Activated CD4-positive, alpha-beta T cell treated with anti-CD3 and anti-CD28 coated beads for 36 hours (primary cell): ENCODE data around the gene HM13. TPM values are rescaled to one million over a fixed set of nuclear protein-coding genes. Genes with fewer than 3 reads are reported as not detected.
"Not testable (repeated sequence)": the region's sequence is repeated elsewhere in the genome, so short reads cannot be mapped to it uniquely, and the experiment has no call there.

Experiments used
- ATAC-seq: fragments of 200-7000 bp; cut with Tn5 transposase; one replicate; pipeline ENCODE4 v1.10.0; 2021; ENCODE audit warnings: mild to moderate bottlenecking, moderate library complexity
- CTCF ChIA-PET: fragments of 350-600 bp; sonication (Branson Sonifier 250); formaldehyde crosslinking; loops from one replicate; lab custom pipeline; 2021; ENCODE audit warnings: antibody characterized with exemption; lab: Charles Lee
- POLR2A ChIA-PET: fragments of 350-600 bp; sonication (Branson Sonifier 250); formaldehyde crosslinking; loops from one replicate; lab custom pipeline; 2021; ENCODE audit warnings: antibody characterized with exemption, inconsistent platforms; lab: Charles Lee
- DNase-seq: peaks from one replicate; pipeline ENCODE4 v3.0.0-alpha.2; 2020
- H3K27ac Mint-ChIP-seq: one replicate; pipeline ENCODE4 v1.8.0; 2021; ENCODE audit warnings: mixed read lengths
- H3K27me3 Mint-ChIP-seq: one replicate; pipeline ENCODE4 v1.8.0; 2021; ENCODE audit warnings: mixed read lengths
- H3K36me3 Mint-ChIP-seq: one replicate; pipeline ENCODE4 v1.8.0; 2021; ENCODE audit warnings: low read depth, mixed read lengths
- H3K4me1 Mint-ChIP-seq: one replicate; pipeline ENCODE4 v1.8.0; 2021; ENCODE audit warnings: mixed read lengths
- H3K4me3 Mint-ChIP-seq: one replicate; pipeline ENCODE4 v1.8.0; 2021; ENCODE audit warnings: mild to moderate bottlenecking, moderate library complexity, mixed read lengths
- H3K9me3 Mint-ChIP-seq: one replicate; pipeline ENCODE4 v1.8.0; 2021; ENCODE audit warnings: low read depth, mixed read lengths
- intact Hi-C, 2 experiments: fragments of 100-400 bp; cut with DNase I in 1 of 2; cut with micrococcal nuclease in 1 of 2; formaldehyde crosslinking; loops; one replicate each; pipeline versions ENCODE4 v1.14.2 to v1.15.1; 2022 to 2024; cut with DNase I, micrococcal nuclease
- total RNA-seq, 2 experiments: library from RNA; stranded (reverse); gene quantifications; one replicate each; pipeline ENCODE4 v1.2.3, GENCODE V29; 2021

HM13 gene
- total RNA-seq, 2 experiments from 2014 or later = 108 to 111 TPM

- intact Hi-C loops = no loop called here
- H3K27me3 Mint-ChIP-seq = peaks cover 26% of the 10 kb centered on the region
- ChIA-PET POLR2A (no interaction called here), CTCF (no interaction called here)
- no peaks in the 10 kb centered on the region for H3K36me3 Mint-ChIP-seq
- no peaks in the 10 kb centered on the region for H3K9me3 Mint-ChIP-seq
- H3K4me1 Mint-ChIP-seq = peaks cover 9% of the 10 kb centered on the region
- ATAC-seq (peak; percentile 57), DNase-seq (peak; percentile 53)
- no peak overlapping the region for H3K27ac Mint-ChIP-seq
- no peak overlapping the region for H3K4me3 Mint-ChIP-seq
Measured at GRCh38 chr20:31484001-31484400, 30.2 kb upstream of the HM13 start.

GRCh38 chr20:31485450-31486339, 28.5 kb upstream of the HM13 start:
- intact Hi-C loops = no loop called here
- POLR2A ChIA-PET = no interaction called here
- peak; percentile 40 for DNase-seq
- Mint-ChIP-seq H3K27me3 (peaks cover 26% of the 10 kb centered on the region), H3K9me3 (no peaks in the 10 kb centered on the region), H3K4me3 (no peak overlapping the region), H3K36me3 (no peaks in the 10 kb centered on the region), H3K27ac (no peak overlapping the region), H3K4me1 (peaks cover 9% of the 10 kb centered on the region)
- no peak for ATAC-seq
- CTCF ChIA-PET = interaction anchor here (0.6 to 3.2 kb wide), 4 partner anchors 11 to 115 kb away, joined by 3 to 22 read pairs (median 5); no protein-coding TSS in a partner anchor

GRCh38 chr20:31488115-31488514, 26.1 kb upstream of the HM13 start:
- no peaks in the 10 kb centered on the region for H3K36me3 Mint-ChIP-seq
- DNase-seq (no peak), ATAC-seq (no peak)
- H3K4me3 Mint-ChIP-seq = no peak overlapping the region
- no peaks in the 10 kb centered on the region for H3K9me3 Mint-ChIP-seq
- no peak overlapping the region for H3K27ac Mint-ChIP-seq
- intact Hi-C loops = no loop called here
- POLR2A ChIA-PET = interaction anchor here (0.6 kb wide), 1 partner anchor 1168 kb away, joined by 3 read pairs; no protein-coding TSS in a partner anchor
- H3K27me3 Mint-ChIP-seq = peaks cover 17% of the 10 kb centered on the region
- CTCF ChIA-PET = interaction anchor here (2.0 kb wide), 1 partner anchor 14 kb away, joined by 13 read pairs; no protein-coding TSS in a partner anchor
- H3K4me1 Mint-ChIP-seq = peaks cover 9% of the 10 kb centered on the region

- Mint-ChIP-seq H3K36me3 (no peaks in the 10 kb centered on the region), H3K27ac (no peak overlapping the region), H3K27me3 (peaks cover 11% of the 10 kb centered on the region), H3K4me3 (no peak overlapping the region), H3K9me3 (no peaks in the 10 kb centered on the region), H3K4me1 (peaks cover 9% of the 10 kb centered on the region)
- DNase-seq (no peak), ATAC-seq (no peak)
- intact Hi-C loops = no loop called here
- CTCF ChIA-PET = interaction anchor here (1.2 to 2.0 kb wide), 2 partner anchors 13 to 123 kb away, joined by 4 to 13 read pairs; no protein-coding TSS in a partner anchor
- POLR2A ChIA-PET = no interaction called here
Measured at GRCh38 chr20:31489152-31489551, 25.1 kb upstream of the HM13 start.

GRCh38 chr20:31490752-31491151, 23.5 kb upstream of the HM13 start:
- ChIA-PET CTCF (interaction anchor here (0.6 to 0.9 kb wide), 3 partner anchors 12 to 33 kb away, joined by 3 to 6 read pairs (median 4); no protein-coding TSS in a partner anchor), POLR2A (no interaction called here)
- ATAC-seq (peak; percentile 64), DNase-seq (no peak)
- H3K4me1 Mint-ChIP-seq = peaks cover 5% of the 10 kb centered on the region
- H3K27ac Mint-ChIP-seq = no peak overlapping the region
- H3K27me3 Mint-ChIP-seq = peaks cover 8% of the 10 kb centered on the region
- no peak overlapping the region for H3K4me3 Mint-ChIP-seq
- H3K36me3 Mint-ChIP-seq = no peaks in the 10 kb centered on the region
- intact Hi-C loops = no loop called here
- H3K9me3 Mint-ChIP-seq = no peaks in the 10 kb centered on the region

GRCh38 chr20:31494131-31494530, 20.1 kb upstream of the HM13 start:
- DNase-seq (no peak), ATAC-seq (no peak)
- POLR2A ChIA-PET = no interaction called here
- H3K36me3 Mint-ChIP-seq = no peaks in the 10 kb centered on the region
- peaks cover 8% of the 10 kb centered on the region for H3K27me3 Mint-ChIP-seq
- no peak overlapping the region for H3K4me3 Mint-ChIP-seq
- no peak overlapping the region for H3K27ac Mint-ChIP-seq
- no peaks in the 10 kb centered on the region for H3K4me1 Mint-ChIP-seq
- CTCF ChIA-PET = interaction anchor here (2.5 kb wide), 1 partner anchor 9 kb away, joined by 6 read pairs; no protein-coding TSS in a partner anchor
- intact Hi-C loops = no loop called here
- no peaks in the 10 kb centered on the region for H3K9me3 Mint-ChIP-seq

GRCh38 chr20:31496761-31497295, 17.4 kb upstream of the HM13 start:
- CTCF ChIA-PET = interaction anchor here (1.0 to 1.1 kb wide), 2 partner anchors 11 to 37 kb away, joined by 3 to 4 read pairs; no protein-coding TSS in a partner anchor
- intact Hi-C loops = no loop called here
- POLR2A ChIA-PET = no interaction called here
- Mint-ChIP-seq H3K4me1 (no peaks in the 10 kb centered on the region), H3K27me3 (peaks cover 8% of the 10 kb centered on the region), H3K9me3 (no peaks in the 10 kb centered on the region), H3K4me3 (no peak overlapping the region), H3K27ac (no peak overlapping the region), H3K36me3 (no peaks in the 10 kb centered on the region)
- DNase-seq = no peak
- ATAC-seq = no peak

GRCh38 chr20:31497838-31498540, 16.3 kb upstream of the HM13 start:
- H3K36me3 Mint-ChIP-seq = no peaks in the 10 kb centered on the region
- ATAC-seq (no peak), DNase-seq (no peak)
- no peak overlapping the region for H3K27ac Mint-ChIP-seq
- no peaks in the 10 kb centered on the region for H3K4me1 Mint-ChIP-seq
- no peaks in the 10 kb centered on the region for H3K9me3 Mint-ChIP-seq
- peaks cover 8% of the 10 kb centered on the region for H3K27me3 Mint-ChIP-seq
- intact Hi-C loops = no loop called here
- POLR2A ChIA-PET = no interaction called here
- no peak overlapping the region for H3K4me3 Mint-ChIP-seq
- CTCF ChIA-PET = interaction anchor here (0.7 to 1.0 kb wide), 2 partner anchors 14 to 38 kb away, joined by 3 to 4 read pairs; no protein-coding TSS in a partner anchor

GRCh38 chr20:31500527-31500926, 13.7 kb upstream of the HM13 start:
- no peak for ATAC-seq
- no peaks in the 10 kb centered on the region for H3K36me3 Mint-ChIP-seq
- no peaks in the 10 kb centered on the region for H3K4me1 Mint-ChIP-seq
- H3K9me3 Mint-ChIP-seq = no peaks in the 10 kb centered on the region
- H3K27ac Mint-ChIP-seq = no peak overlapping the region
- ChIA-PET CTCF (interaction anchor here (0.6 to 3.8 kb wide), 3 partner anchors 11 to 44 kb away, joined by 3 to 74 read pairs (median 21); no protein-coding TSS in a partner anchor), POLR2A (no interaction called here)
- DNase-seq = no peak
- H3K4me3 Mint-ChIP-seq = no peak overlapping the region
- intact Hi-C loops = loop anchor here in 1 of 2 experiments (5.0 kb wide), 1 partner anchor 1968 kb away; no protein-coding TSS in a partner anchor
- H3K27me3 Mint-ChIP-seq = peaks cover 7% of the 10 kb centered on the region

- CTCF ChIA-PET = interaction anchor here (0.5 to 3.8 kb wide), 39 partner anchors 8 to 1969 kb away, joined by 3 to 74 read pairs (median 6); partner anchors contain the start of genes DEFB123, DEFB124 and REM1
- ATAC-seq (peak; percentile 98), DNase-seq (peak; percentile 89)
- H3K36me3 Mint-ChIP-seq, H3K4me3 Mint-ChIP-seq, H3K4me1 Mint-ChIP-seq, H3K27ac Mint-ChIP-seq, POLR2A ChIA-PET, H3K9me3 Mint-ChIP-seq, H3K27me3 Mint-ChIP-seq: not testable (repeated sequence)
- intact Hi-C loops = loop anchor here (1.0 to 5.0 kb wide), 5 partner anchors 11 to 1971 kb away; partner anchors contain the start of gene HM13 (in 1 of the 2)
Measured at GRCh38 chr20:31502884-31503673, 11.2 kb upstream of the HM13 start.
